ENCODE results near the gene NTN1.

- TF ChIP-seq CTCF (conservative IDR thresholded peaks at IDR 0.05) (no peak), EZH2 (IDR thresholded peaks at IDR 0.05; ENCODE audit: low read depth) (no peak)
Measured at GRCh38 chr17:9227819-9228407, 206.6 kb downstream of the NTN1 start.

Data from PC-9 (cell line).